Motor neuron (in vitro differentiated cells): ENCODE results near the gene BCO2. TPM values are rescaled to one million over a fixed set of nuclear protein-coding genes. Genes with fewer than 3 reads are reported as not detected.

Experiments
- ATAC-seq, 8 experiments: fragments of 200-7000 bp; cut with Tn5 transposase; replicated peaks in 6 of 8; 2 replicates each; pipeline ENCODE4 v1.8.0; 2021; ENCODE audit warnings: mild to moderate bottlenecking in 8 of 8, moderate library complexity in 8 of 8
- H3K27ac ChIP-seq, 2 donors: fragments of 250-450 bp; sonication (Bioruptor Pico); 2 replicates each; pipeline ENCODE4 v1.9.0; 2021; ENCODE audit warnings: antibody characterized with exemption in 2 of 2, mild to moderate bottlenecking in 2 of 2, moderate library complexity in 1 of 2
- H3K4me1 ChIP-seq, 2 donors: fragments of 250-450 bp; sonication (Bioruptor Pico); replicated peaks in 1 of 2; 2 replicates each; pipeline ENCODE4 v1.6.1; 2021; ENCODE audit warnings: antibody characterized with exemption in 2 of 2, mild to moderate bottlenecking in 2 of 2, moderate library complexity in 1 of 2
- H3K4me3 ChIP-seq, 5 donors: fragments of 250-450 bp; sonication (Bioruptor Pico); 2 replicates each; pipeline ENCODE4 v1.9.0; 2021; ENCODE audit warnings: antibody characterized with exemption in 5 of 5, mild to moderate bottlenecking in 5 of 5, moderate library complexity in 4 of 5
- WGBS, 10 experiments: fragments of 450-650 bp; shearing (Covaris generic); methylation state at CpG; one replicate each; pipeline ENCODE4 v1.0.0; 2022; 5-methylcytosine and 5-hydroxymethylcytosine counted together
- in situ Hi-C, 9 experiments: fragments of 400-800 bp; cut with MboI; loops; one replicate each; pipeline ENCODE4 v1.15.0; 2021; ENCODE audit warnings: low sequenced_read_pairs in 9 of 9, low pct_unique_long_range_greater_than_20kb in 2 of 9; ENCODE audit not compliant: unreplicated experiment in 9 of 9
- total RNA-seq, 8 experiments: library from RNA; unstranded; fragments of 300-600 nt; gene quantifications; 2 replicates each; pipeline versions ENCODE4 v1.2.3 to v1.2.4, GENCODE V29; 2022

Gene BCO2
- total RNA-seq, 8 experiments from 2014 or later: 4.0 to 66.9 (median 11.2) TPM

DNA sequence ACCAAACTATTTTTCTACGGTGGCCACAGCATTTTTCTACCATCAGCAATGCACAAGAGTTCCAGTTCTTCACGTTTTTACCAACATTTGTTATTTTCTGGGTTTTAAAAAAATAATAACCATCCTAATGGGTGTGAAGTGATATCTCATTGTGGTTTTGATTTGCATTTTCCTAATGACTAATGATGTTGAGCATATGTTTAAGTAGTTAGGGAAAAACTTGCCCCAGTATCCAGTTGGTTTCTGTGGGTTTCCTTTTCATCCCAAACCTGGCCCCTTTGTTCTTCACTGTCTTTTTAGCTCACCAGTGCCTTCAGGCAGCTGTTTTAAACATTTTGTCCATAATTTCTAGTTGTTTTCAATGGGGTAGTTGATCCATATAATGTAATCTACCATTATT, 36.2 kb downstream of the BCO2 start:
- in situ Hi-C loops: loop anchor here in 2 of 9 experiments (25.0 kb wide), 1 partner anchor 1076 kb away; no protein-coding TSS in a partner anchor
- H3K4me1 ChIP-seq: no peaks in the 10 kb centered on the region
- 25 to 100% (median 60%) methylated on average over 1 to 2 of the region's 2 CpGs; no CpG with 5 or more reads in 1 of the 10 experiments for WGBS, 10 experiments
- H3K4me3 ChIP-seq: no peak overlapping the region
- ATAC-seq: no peak
- H3K27ac ChIP-seq: no peak overlapping the region

DNA sequence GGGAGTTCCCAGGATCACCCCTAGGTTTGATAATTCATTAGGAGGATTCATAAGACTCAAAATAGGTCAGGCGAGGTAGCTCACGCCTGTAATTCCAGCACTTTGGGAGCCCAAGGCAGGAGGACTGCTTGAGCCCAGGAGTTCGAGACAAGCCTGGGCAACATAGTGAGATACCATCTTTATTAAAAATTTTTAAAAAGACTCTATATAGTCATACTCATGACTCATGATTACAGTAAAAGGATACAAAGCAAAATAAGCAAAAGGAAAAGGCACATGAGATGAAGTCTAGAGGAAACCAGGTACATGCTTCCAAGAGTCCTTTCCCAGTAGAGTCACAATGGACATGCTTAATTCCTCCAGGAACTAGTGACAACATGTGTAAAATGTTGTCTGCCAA, 37.0 kb downstream of the BCO2 start:
- 50 to 100% (median 82%) methylated on average over 1 to 3 of the region's 3 CpGs; no CpG with 5 or more reads in 2 of the 10 experiments for WGBS, 10 experiments
- no peak for ATAC-seq
- Histone ChIP-seq H3K4me3 (no peak overlapping the region), H3K4me1 (no peaks in the 10 kb centered on the region), H3K27ac (no peak overlapping the region)
- in situ Hi-C loops: loop anchor here in 2 of 9 experiments (25.0 kb wide), 1 partner anchor 1075 kb away; no protein-coding TSS in a partner anchor

GRCh38 chr11:112212710-112213109, 37.4 kb downstream of the BCO2 start:
- no peaks in the 10 kb centered on the region for H3K4me1 ChIP-seq
- ATAC-seq: no peak
- no peak overlapping the region for H3K27ac ChIP-seq
- no peak overlapping the region for H3K4me3 ChIP-seq
- in situ Hi-C loops: loop anchor here in 2 of 9 experiments (25.0 kb wide), 1 partner anchor 1075 kb away; no protein-coding TSS in a partner anchor

DNA sequence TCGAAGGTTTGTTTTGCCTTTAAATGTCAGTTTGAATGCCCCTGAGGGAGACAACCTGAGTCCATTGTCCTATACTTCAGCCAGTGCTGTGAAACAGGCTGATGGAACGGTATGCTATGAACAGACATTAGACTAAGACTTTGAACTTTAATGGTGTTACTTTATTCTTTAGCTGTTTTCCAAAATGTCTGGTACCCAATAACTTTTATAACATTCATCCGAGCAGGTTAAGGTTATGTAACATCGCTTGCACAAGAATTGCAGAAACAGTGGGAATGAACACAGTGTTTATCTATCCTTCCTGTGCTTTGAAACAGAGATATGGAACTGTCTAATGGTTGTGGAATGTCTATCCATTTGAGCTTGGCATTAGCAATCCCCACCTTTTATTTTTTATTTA, 38.4 kb downstream of the BCO2 start:
- 71 to 100% (median 96%) methylated on average over 1 to 4 of the region's 4 CpGs; no CpG with 5 or more reads in 2 of the 10 experiments for WGBS, 10 experiments
- no peak for ATAC-seq
- in situ Hi-C loops: loop anchor here in 2 of 9 experiments (25.0 kb wide), 1 partner anchor 1074 kb away; no protein-coding TSS in a partner anchor
- Histone ChIP-seq H3K27ac (no peak overlapping the region), H3K4me1 (no peaks in the 10 kb centered on the region), H3K4me3 (no peak overlapping the region)

- no peak overlapping the region for H3K27ac ChIP-seq
- no peak overlapping the region for H3K4me3 ChIP-seq
- no peak for ATAC-seq
- in situ Hi-C loops: loop anchor here in 2 of 9 experiments (25.0 kb wide), 1 partner anchor 1072 kb away; no protein-coding TSS in a partner anchor
- 40 to 100% (median 88%) methylated on average over 2 to 6 of the region's 6 CpGs for WGBS, 10 experiments
- no peaks in the 10 kb centered on the region for H3K4me1 ChIP-seq
Observed at GRCh38 chr11:112215621-112216020, 40.3 kb downstream of the BCO2 start.

DNA sequence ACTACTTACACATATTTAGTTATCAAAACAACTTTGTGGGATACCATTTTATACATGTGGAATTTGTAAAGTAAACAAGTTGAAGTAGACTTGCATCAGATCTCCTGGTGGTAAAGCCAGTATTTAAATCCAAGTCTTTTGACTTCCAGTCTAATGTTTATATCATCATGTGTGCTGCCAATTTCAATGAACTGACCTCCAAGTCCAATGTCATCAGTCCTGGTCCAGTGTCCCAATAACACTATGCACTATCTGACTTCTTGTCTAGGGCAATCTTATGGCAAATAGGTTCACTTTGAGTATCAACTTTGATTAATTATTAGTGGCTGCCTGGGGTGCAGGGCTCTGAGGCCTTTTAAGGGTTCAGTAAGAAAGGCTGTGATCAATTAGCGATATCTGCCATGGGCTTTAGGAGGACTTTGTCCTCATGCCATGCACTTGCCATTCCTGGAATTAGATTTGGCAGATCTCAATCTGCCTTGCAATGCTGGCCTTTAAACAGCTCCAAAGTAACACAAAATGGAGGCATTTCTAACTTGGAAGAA, 41.3 kb downstream of the BCO2 start:
- WGBS, 10 experiments: 100% methylated on average over 1 of the region's 1 CpG; no CpG with 5 or more reads in 7 of the 10 experiments
- no peak overlapping the region for H3K27ac ChIP-seq
- in situ Hi-C loops: loop anchor here in 2 of 9 experiments (25.0 kb wide), 1 partner anchor 1071 kb away; no protein-coding TSS in a partner anchor
- peak in 1 of 8 experiments; percentile 6 for ATAC-seq
- H3K4me3 ChIP-seq: no peak overlapping the region
- no peaks in the 10 kb centered on the region for H3K4me1 ChIP-seq

GRCh38 chr11:112219476-112220232, 44.3 kb downstream of the BCO2 start:
- ATAC-seq: peak; percentile 96 to 100 (median 99)
- 4 to 100% (median 67%) methylated on average over 1 to 7 of the region's 7 CpGs for WGBS, 10 experiments
- H3K4me1 ChIP-seq: no peaks in the 10 kb centered on the region
- H3K4me3 ChIP-seq: no peak overlapping the region
- in situ Hi-C loops: loop anchor here in 3 of 9 experiments (5.0 to 25.0 kb wide), 2 partner anchors 63 to 1068 kb away; no protein-coding TSS in a partner anchor
- H3K27ac ChIP-seq: no peak overlapping the region

- 20 to 77% (median 57%) methylated on average over 1 to 3 of the region's 3 CpGs for WGBS, 10 experiments
- in situ Hi-C loops: loop anchor here in 3 of 9 experiments (5.0 to 25.0 kb wide), 2 partner anchors 61 to 1066 kb away; no protein-coding TSS in a partner anchor
- no peak overlapping the region for H3K27ac ChIP-seq
Observed at GRCh38 chr11:112221274-112221835, 46.0 kb downstream of the BCO2 start.

GRCh38 chr11:112222303-112222702, 47.0 kb downstream of the BCO2 start:
- peaks cover under 1 to 6% of the 10 kb centered on the region in 2 donors for H3K4me1 ChIP-seq
- in situ Hi-C loops: loop anchor here in 3 of 9 experiments (5.0 to 25.0 kb wide), 2 partner anchors 60 to 1065 kb away; no protein-coding TSS in a partner anchor
- no peak overlapping the region for H3K4me3 ChIP-seq
- no peak for ATAC-seq
- WGBS, 10 experiments: 0 to 60% (median 40%) methylated on average over 1 of the region's 4 CpGs; no CpG with 5 or more reads in 7 of the 10 experiments
- H3K27ac ChIP-seq: no peak overlapping the region

More at GRCh38 chr11:112221274-112221835, 46.0 kb downstream of the BCO2 start:
- no peak for ATAC-seq
- Histone ChIP-seq H3K4me1 (peaks cover 0 to 3% of the 10 kb centered on the region in 2 donors), H3K4me3 (no peak overlapping the region)

DNA sequence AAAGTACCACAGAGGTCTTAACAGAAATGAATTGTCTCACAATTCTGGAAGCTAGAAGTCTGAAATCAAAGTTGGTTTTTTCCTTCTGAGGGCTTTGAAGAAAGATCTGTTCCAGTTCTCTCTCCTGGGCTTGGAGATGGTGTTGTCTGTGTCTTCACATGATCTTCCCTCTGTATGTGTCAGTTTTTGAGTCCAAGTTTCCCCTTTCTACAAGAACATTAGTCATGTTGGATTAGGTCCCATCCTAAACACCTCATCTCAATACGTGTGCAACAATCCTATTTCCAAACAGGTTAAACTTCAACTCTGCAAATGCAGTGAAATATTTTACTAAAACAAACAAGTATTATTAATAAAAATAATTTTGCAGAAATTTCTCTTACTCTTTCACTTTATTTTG, 47.8 kb downstream of the BCO2 start:
- no peak overlapping the region for H3K4me3 ChIP-seq
- H3K27ac ChIP-seq: no peak overlapping the region
- peaks cover 8 to 10% of the 10 kb centered on the region in 2 donors for H3K4me1 ChIP-seq
- in situ Hi-C loops: loop anchor here in 3 of 9 experiments (5.0 to 25.0 kb wide), 2 partner anchors 59 to 1064 kb away; no protein-coding TSS in a partner anchor
- 0 to 86% (median 43%) methylated on average over 1 of the region's 1 CpG; no CpG with 5 or more reads in 3 of the 10 experiments for WGBS, 10 experiments
- no peak for ATAC-seq

DNA sequence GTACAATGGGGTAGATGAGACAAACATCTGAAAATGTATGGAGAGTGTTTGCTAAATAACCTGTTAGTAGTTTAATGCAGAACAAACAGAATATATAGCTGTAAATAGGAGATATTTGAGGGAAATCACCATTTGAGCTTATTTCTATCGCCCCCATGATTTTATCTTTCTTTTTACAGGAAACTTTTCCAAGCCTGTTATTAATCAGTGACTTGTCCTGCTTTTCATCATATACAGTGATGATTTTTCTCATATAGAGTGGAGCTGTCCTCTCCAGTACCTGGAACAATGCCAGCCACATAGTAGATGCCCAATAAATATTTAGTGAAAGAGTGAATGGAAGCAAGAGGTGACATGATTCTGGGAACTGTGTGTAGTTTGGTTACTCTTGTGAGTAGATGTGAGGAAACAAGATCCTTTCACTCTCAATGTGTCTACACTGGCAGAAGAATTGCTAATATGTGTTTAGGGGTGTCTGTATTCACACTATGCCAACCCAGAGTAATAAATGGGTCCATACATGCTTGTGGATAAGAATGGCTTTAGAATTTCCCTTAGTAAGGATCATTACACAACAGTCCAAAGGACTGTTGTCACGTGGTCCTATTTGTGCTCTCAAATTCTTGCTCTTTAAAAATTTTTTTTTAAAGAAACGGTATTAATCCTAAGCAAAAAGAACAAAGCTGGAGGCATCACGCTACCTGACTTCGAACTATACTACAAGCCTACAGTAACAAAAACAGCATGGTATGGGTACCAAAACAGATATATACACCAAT, 48.6 kb downstream of the BCO2 start:
- ATAC-seq: no peak
- 14 to 100% (median 87%) methylated on average over 1 to 4 of the region's 5 CpGs; no CpG with 5 or more reads in 2 of the 10 experiments for WGBS, 10 experiments
- in situ Hi-C loops: loop anchor here in 3 of 9 experiments (5.0 to 25.0 kb wide), 2 partner anchors 58 to 1063 kb away; no protein-coding TSS in a partner anchor
- no peak overlapping the region for H3K4me3 ChIP-seq
- H3K27ac ChIP-seq: no peak overlapping the region
- H3K4me1 ChIP-seq: peaks cover 10 to 11% of the 10 kb centered on the region in 2 donors

DNA sequence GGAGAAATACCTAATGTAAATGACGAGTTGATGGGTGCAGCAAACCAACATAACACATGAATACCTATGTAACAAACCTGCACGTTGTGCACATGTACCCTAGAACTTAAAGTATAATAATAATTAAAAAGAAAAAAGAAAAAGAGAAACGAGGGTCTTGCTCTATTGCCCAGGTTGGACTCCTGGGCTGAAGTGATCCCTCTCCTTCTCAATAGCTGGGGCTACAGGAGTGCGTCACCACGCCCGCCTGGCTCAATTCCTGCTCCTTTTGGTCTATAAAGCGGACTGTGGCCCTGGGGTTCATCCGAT, 50.4 kb downstream of the BCO2 start:
- no peak for ATAC-seq
- peaks cover 10 to 11% of the 10 kb centered on the region in 2 donors for H3K4me1 ChIP-seq
- peak overlapping the region; percentile 66 to 89 (median 74) for H3K4me3 ChIP-seq
- 0 to 87% (median 45%) methylated on average over 2 to 3 of the region's 8 CpGs; no CpG with 5 or more reads in 6 of the 10 experiments for WGBS, 10 experiments
- in situ Hi-C loops: no loop called here
- peak overlapping the region; percentile 95 to 97 for H3K27ac ChIP-seq
